ENCODE measurements around the gene RNF19B.
"Not testable (repeated sequence)": the region's sequence is repeated elsewhere in the genome, so short reads cannot be mapped to it uniquely, and the experiment has no call there.

The RNF19B gene

DNA sequence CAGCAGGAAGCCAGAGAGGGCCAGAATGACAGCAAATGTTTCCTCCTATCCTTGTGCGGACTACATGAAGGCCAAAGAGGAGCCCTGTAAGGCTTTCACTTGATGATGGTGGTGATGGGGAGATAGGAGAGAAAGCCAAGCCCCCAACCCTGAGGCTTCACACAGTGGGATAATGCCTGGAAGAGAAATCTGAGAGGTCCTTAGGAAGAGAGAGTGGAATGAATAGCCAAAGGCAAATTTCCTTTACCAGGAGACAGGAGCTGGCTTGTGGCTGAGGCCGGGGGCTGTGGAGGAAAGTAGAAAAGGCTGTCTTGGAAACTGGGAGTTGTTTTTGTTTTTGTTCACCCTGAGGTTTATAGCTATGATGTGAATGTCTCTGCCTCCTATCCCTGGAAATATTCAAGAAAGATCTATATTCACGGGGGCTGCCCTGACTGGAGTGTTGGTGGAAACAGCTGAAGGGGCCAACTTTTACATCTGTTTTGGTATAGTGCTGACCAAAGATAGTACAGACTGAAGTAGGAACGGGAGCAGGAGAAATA, 13.0 kb upstream of the RNF19B start:
- no peak for DNase-seq (ENCODE audit: low spot score)
- Histone ChIP-seq H3K4me3 (no peak overlapping the region), H3K27ac (no peak overlapping the region)
- no peak for TF ChIP-seq CTCF (IDR thresholded peaks at IDR 0.05)

GRCh38 chr1:32975055-32975454, 10.4 kb upstream of the RNF19B start:
- not testable (repeated sequence) for H3K27ac ChIP-seq; H3K4me3 ChIP-seq; DNase-seq (ENCODE audit: low spot score)

DNA sequence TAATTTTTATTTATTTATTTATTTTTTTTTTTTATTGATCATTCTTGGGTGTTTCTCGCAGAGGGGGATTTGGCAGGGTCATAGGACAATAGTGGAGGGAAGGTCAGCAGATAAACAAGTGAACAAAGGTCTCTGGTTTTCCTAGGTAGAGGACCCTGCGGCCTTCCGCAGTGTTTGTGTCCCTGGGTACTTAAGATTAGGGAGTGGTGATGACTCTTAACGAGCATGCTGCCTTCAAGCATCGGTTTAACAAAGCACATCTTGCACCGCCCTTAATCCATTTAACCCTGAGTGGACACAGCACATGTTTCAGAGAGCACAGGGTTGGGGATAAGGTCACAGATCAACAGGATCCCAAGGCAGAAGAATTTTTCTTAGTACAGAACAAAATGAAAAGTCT, 8.8 kb upstream of the RNF19B start:
- peak overlapping the region; percentile 78 for H3K4me3 ChIP-seq
- not testable (repeated sequence) for H3K27ac ChIP-seq; DNase-seq (ENCODE audit: low spot score)

DNA sequence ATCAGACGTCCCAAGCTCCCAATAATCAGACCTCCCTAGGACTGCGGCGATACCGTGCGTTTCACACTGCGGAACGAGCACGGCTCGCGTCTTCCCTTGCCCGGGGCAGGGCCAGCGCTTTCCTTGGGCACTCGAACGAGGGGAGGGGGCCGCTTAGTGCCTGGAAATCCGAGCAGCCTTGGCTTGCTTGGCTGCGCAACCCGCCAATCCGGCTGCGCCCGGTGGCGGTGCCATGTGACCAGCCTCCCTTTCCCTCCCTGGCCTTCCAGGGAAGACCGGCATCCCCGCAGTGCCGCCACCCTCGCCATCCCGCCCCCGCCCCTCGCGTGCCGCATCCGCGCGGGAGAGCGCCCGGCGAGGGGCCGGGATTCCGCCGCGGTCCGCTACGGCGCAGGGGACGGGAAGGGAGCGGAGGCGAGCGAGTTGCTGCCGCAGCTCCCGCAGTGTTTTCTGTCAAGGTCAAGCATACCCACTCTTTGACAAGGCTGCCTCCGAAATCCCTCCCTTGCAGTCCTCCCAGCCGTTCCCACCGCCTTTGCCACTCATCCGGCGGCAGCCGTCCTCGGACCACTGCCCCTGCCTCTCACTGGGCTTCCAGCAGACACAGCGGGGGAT, 8.3 kb upstream of the RNF19B start:
- Histone ChIP-seq H3K4me3 (peak overlapping the region; percentile 78), H3K27ac (no peak overlapping the region)
- DNase-seq (ENCODE audit: low spot score), result no peak
- TF ChIP-seq CTCF (IDR thresholded peaks at IDR 0.05), result no peak

- Histone ChIP-seq H3K27ac (no peak overlapping the region), H3K4me3 (no peak overlapping the region)
- TF ChIP-seq CTCF (IDR thresholded peaks at IDR 0.05), result no peak
- DNase-seq (ENCODE audit: low spot score), result no peak
Observed at GRCh38 chr1:32971576-32971975, 7.0 kb upstream of the RNF19B start.

- Histone ChIP-seq H3K4me3 (no peak overlapping the region), H3K27ac (no peak overlapping the region)
- DNase-seq (ENCODE audit: low spot score), result no peak
- TF ChIP-seq CTCF (IDR thresholded peaks at IDR 0.05), result no peak
Observed at GRCh38 chr1:32971156-32971555, 6.5 kb upstream of the RNF19B start.

DNA sequence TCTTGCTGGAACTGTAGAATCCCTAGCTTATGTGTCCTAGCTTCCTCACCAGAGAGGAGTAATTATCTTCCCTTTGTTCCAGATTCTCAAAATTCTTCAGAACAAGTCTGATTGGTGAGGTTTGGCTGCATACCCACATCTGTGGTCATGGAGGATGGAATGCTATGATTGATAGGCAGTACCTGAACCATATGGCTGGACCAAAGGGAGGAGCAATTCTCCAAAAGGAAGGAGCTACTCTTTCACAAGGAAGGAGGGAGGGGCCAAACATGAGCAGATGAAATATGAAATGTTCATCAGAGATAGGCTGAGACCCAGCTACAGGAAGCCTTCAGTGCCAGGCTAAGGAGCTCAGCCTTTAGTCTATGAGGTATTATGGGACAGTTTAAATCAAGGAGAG, 5.0 kb upstream of the RNF19B start:
- no peak for DNase-seq (ENCODE audit: low spot score)

More for the DNA sequence above, 5.0 kb upstream of the RNF19B start:
- no peak overlapping the region for H3K27ac ChIP-seq
- H3K4me3 ChIP-seq, result no peak overlapping the region
- no peak for TF ChIP-seq CTCF (IDR thresholded peaks at IDR 0.05)

Measured in coronary artery (tissue), 2 donors.